GM19468 (cell line): ENCODE measurements around the gene LGI2.

ENCODE experiments used
- ATAC-seq: cut with Tn5 transposase; IDR thresholded peaks from one replicate; pipeline ENCODE4 v1.9.1; 2021; ENCODE audit warnings: mild to moderate bottlenecking, moderate library complexity, moderate number of reproducible peaks; ENCODE audit not compliant: unreplicated experiment; ENCODE audit errors: extremely low read depth

Gene LGI2

DNA sequence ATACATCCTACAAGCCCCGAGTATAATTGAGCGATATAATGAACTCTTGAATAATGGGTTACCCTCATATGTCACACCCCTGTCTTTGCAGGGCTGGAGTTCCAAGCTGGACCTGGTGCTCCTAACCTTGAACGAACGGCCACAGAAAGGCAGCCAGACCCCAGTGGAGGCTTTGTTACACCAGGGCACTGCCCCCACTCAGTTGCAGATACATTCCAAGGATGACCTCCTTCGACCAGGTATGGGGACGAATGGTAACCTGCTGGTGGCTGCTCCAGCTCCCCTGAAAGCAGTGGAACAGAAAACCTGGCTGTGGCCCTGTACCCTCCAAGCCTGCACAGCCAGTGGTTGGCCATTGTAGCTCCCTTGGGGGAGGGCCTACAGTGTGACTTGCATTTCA, 61.3 kb downstream of the LGI2 start:
- ATAC-seq: no peak

DNA sequence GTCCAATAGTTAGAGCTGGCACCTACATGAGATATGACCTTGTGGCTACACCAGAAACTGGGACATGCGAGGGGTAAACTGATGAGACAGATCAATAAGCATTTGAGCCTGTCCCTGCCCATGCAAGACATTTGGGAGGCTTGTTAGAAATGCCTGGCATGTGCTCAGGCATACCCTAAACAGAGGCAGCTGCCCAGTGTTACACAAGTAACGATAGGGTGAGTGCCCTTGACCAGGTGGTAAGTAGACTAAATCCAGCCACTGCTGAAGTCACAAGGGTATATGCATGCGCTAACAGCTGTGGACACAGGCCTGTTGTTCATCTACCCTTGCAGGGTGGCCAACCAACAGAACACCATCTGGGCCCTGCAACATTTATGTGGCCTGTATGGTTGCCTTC, 61.8 kb downstream of the LGI2 start:
- no peak for ATAC-seq

DNA sequence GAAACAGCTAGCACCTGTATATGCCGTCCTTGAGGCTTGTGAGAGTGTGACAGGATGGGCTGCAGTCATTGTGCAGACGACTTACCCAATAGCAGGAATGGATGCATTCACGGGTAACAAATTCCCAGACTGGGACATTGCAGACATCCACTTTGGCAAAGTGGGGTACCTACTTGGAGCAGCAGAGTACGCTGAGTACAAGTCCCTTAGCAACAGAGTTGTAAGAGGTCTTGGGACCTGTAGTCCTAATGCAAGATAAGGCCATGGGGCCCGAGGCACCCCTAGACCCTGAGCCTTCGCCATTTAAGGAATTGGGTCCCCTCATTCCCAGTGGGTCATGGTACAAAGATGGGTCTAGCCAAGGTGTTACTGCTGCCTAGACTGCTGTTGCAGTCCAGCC, 62.5 kb downstream of the LGI2 start:
- no peak for ATAC-seq

DNA sequence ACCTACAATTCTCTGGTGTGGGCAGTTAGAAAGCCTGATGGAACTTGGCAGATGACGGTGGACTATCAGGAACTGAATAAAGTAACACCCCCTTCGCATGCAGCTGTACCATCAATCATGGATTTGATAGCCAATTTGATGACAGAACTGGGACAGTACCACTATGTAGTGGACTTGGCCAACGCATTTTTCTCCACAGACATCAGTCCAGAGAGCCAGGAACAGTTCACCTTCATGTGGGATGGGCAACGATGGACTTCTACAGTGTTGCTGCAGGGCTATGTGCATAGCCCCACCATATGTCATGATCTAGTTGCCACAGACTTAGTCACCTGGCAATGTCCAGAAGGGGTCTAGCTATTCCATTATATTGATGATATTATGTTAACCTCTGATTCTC, 63.4 kb downstream of the LGI2 start:
- no peak for ATAC-seq

DNA sequence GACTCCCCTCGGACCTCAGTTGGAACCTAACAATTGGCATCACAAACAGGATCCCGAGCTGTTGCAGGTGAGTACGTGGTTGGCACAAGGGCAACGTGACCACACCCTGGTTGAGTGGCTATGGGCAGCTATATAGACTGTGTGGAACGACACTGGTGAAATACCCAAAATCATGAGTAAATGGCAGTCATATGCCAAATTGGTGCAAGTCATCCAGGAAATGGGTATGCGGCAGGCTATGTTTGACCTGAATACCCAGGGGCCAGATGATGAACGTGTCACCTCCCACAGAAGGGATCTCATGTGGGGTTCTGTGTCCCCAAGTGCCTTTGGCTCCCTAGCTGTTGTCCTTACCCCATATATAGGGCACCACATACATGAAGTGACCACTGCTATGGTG, 64.7 kb downstream of the LGI2 start:
- no peak for ATAC-seq

DNA sequence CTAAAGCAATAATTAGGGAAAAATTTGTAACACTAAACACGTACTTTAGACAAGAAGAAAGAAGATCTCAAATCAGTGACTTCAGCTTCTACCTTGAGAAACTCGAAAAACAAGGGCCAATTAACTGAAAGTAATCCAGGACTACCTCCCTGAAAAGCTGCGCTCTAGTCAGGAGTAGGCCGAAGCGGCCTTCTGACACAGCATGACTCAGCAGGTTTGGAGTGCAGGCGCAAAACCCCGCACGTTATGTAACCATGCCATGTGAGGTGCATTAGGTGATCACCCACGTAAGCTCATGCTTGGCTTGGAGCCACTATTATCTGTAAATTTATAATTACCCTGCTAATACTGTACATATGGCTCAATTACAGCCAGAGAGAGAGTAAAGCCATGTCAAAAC, 65.1 kb downstream of the LGI2 start:
- no peak for ATAC-seq

DNA sequence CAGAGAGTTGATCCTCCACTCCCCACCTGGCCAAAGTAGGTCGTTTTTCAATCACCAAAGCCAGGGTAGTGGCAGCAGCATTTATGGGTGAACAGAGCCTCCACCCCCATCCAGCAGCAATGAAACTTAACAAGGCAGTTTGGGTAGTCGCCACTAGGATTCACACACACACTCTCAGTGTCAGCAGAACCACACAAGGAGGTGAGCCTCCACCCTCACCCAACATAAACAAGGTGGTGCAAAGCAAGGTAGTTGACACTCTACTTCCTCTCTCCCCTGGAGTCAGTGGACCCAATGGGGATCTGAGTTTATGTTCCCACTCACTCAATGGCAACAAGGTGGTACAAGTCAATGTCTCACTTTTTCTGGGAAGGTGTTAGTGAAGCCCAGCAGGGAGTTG, 67.5 kb downstream of the LGI2 start:
- no peak for ATAC-seq

DNA sequence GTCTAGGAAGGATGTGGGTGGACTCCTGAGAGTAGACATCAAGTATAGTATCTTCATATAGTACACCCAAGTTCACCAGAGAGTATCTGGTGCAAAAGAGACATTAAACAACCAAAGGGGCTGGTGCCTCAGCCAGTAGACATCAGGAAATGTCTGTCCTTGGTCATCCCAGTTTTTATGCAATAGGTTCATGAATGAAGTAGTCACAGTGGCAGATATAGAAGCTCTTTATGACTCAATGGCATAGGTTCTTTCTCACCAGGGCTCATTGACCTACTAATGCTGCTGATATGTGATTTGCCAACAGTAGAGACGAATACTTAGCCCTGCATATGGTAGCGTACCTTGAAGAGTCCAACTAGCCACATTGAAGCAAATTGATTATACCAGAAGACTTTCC, 72.9 kb downstream of the LGI2 start:
- no peak for ATAC-seq

DNA sequence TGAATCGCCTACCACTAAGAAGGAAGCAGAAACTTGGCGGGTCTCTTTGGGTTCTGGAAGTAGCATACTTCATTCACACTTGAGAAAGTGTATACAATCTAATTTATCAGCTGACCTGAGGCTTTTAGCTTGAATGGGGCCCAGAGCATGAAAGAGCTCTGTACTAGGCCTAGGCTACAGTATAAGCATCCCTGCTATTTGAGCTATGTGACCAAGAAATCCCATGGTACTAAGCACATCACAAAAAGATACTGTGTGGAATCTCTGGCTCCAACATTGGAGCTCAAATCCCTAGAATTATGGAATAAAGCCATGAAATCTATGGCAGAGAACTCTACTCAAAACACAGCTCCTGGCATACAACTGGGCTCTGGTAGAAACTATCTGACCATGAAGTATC, 74.0 kb downstream of the LGI2 start:
- ATAC-seq: no peak

DNA sequence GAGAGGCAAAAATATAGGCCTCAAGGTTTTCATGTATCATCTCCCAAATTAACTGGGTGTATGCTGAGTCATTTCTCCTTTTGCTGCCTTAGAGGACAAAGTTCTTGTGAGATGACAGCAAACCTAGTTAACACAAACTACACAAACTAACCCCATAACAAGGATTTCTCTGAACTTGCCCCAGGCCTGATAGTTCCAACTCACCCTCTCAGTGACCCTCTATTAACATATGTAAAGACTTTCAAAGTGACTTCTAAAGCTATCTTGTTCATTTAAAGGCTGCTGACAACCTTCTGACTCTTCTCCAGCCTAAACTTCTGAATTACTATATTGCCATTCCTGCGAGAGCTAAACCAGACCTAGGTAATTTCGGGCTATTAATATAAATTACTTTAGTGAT, 74.7 kb downstream of the LGI2 start:
- no peak for ATAC-seq

DNA sequence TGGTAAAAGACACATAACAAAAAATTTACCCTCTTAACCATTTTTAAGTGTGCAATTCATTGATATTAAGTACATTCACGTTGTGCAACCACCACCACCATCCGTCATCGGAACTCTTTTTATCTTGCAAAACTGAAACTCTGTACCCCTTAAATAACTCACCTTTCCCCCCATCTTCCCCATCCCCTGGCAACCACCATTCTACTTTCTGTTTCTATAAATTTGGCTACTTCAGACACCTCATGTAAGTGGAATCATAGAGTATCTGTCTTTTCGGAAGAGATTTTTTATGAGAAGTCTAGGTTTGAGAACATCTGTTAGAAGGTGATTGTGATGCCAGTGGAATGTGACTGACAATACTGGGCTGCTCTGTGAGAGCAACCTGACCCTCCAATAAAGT, 78.1 kb downstream of the LGI2 start:
- no peak for ATAC-seq

DNA sequence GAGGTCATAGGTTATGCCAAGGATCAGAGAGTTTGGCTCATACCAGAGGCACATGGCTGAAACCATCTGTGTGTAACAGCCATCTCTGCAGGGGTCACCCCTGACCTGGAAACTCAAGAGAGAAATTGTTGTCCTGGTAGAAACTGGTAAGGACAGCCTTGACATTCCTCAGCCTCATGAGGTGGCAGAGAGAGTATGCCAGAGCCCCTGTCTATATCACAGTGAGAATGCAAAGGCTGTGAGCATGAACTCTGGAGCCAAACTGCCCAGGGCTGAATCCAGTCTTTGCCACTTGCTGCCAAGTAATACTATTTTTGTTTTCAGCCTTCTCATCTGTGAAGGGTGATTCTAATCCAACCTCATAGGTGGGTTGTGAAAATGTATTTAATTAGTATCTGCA, 80.8 kb downstream of the LGI2 start:
- no peak for ATAC-seq
